HL-60 (cell line): Measurements from ENCODE around the gene APPL1.

Source experiments
- DNase-seq, 2 experiments: peaks; one replicate each; pipeline ENCODE4 v3.0.0-alpha.2; 2010 to 2020; ENCODE audit warnings: low read depth in 1 of 2, low spot score in 1 of 2
- H3K27ac ChIP-seq: fragments of 250-450 bp; sonication (Bioruptor Pico); replicated peaks from 2 replicates; pipeline ENCODE4 v1.5.1; 2020; ENCODE audit warnings: mild to moderate bottlenecking, moderate library complexity
- H3K27me3 ChIP-seq: fragments of 250-450 bp; sonication (Bioruptor Pico); 2 replicates; pipeline ENCODE4 v1.5.1; 2021; ENCODE audit warnings: mild to moderate bottlenecking, moderate library complexity; ENCODE audit not compliant: insufficient read depth, poor library complexity, severe bottlenecking
- H3K4me3 ChIP-seq: replicated peaks from 2 replicates; pipeline ENCODE4 v1.5.1; 2011; ENCODE audit warnings: mild to moderate bottlenecking, control low read depth, low read length; ENCODE audit not compliant: insufficient read depth
- GABPA ChIP-seq: IDR thresholded peaks from 2 replicates; pipeline ENCODE4 v1.6.1; 2012; ENCODE audit warnings: low read depth
- POLR2AphosphoS5 ChIP-seq: IDR thresholded peaks from 2 replicates; pipeline ENCODE4 v1.6.1; 2012; ENCODE audit warnings: low read depth
- SPI1 ChIP-seq: IDR thresholded peaks from 2 replicates; pipeline ENCODE4 v1.6.1; 2012; ENCODE audit warnings: low read depth, mild to moderate bottlenecking, borderline replicate concordance
- TF ChIP-seq, protein P1 (sequence below): IDR thresholded peaks from 2 replicates; pipeline ENCODE4 v1.6.1; 2012; ENCODE audit warnings: low read depth; ENCODE audit not compliant: insufficient replicate concordance
- TF ChIP-seq, protein P2 (sequence below): IDR thresholded peaks from one replicate; pipeline ENCODE4 v1.5.1; 2011; ENCODE audit warnings: low read length, control low read depth, inconsistent platforms; ENCODE audit not compliant: insufficient read depth

APPL1 gene

DNA sequence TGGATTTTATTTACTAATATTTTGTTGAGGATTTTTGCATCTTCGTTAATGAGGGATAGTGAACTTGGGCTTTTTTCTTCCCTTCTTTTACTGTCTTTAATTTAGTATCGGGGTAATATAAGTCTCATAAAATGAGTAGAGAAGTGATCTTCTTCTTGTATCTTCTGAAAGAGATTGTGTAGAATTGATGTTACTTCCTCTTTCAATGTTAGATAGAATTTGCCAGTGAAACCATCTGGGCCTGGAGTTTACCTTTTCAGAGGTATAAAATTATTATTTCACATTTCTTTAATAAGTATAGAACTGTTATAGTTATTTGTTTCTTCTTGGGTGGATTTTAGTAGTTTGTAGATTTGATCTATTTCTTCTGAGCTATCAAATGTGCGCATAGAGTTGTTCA is 35.5 kb upstream of the APPL1 start:
- Histone ChIP-seq H3K27me3 (no peaks in the 10 kb centered on the region), H3K4me3 (no peak overlapping the region), H3K27ac (no peak overlapping the region)
- DNase-seq = no peak
- TF ChIP-seq POLR2AphosphoS5 (no peak), SPI1 (no peak), GABPA (no peak)
- TF ChIP-seq, protein P1, sequence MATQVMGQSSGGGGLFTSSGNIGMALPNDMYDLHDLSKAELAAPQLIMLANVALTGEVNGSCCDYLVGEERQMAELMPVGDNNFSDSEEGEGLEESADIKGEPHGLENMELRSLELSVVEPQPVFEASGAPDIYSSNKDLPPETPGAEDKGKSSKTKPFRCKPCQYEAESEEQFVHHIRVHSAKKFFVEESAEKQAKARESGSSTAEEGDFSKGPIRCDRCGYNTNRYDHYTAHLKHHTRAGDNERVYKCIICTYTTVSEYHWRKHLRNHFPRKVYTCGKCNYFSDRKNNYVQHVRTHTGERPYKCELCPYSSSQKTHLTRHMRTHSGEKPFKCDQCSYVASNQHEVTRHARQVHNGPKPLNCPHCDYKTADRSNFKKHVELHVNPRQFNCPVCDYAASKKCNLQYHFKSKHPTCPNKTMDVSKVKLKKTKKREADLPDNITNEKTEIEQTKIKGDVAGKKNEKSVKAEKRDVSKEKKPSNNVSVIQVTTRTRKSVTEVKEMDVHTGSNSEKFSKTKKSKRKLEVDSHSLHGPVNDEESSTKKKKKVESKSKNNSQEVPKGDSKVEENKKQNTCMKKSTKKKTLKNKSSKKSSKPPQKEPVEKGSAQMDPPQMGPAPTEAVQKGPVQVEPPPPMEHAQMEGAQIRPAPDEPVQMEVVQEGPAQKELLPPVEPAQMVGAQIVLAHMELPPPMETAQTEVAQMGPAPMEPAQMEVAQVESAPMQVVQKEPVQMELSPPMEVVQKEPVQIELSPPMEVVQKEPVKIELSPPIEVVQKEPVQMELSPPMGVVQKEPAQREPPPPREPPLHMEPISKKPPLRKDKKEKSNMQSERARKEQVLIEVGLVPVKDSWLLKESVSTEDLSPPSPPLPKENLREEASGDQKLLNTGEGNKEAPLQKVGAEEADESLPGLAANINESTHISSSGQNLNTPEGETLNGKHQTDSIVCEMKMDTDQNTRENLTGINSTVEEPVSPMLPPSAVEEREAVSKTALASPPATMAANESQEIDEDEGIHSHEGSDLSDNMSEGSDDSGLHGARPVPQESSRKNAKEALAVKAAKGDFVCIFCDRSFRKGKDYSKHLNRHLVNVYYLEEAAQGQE = no peak
- TF ChIP-seq, protein P2, sequence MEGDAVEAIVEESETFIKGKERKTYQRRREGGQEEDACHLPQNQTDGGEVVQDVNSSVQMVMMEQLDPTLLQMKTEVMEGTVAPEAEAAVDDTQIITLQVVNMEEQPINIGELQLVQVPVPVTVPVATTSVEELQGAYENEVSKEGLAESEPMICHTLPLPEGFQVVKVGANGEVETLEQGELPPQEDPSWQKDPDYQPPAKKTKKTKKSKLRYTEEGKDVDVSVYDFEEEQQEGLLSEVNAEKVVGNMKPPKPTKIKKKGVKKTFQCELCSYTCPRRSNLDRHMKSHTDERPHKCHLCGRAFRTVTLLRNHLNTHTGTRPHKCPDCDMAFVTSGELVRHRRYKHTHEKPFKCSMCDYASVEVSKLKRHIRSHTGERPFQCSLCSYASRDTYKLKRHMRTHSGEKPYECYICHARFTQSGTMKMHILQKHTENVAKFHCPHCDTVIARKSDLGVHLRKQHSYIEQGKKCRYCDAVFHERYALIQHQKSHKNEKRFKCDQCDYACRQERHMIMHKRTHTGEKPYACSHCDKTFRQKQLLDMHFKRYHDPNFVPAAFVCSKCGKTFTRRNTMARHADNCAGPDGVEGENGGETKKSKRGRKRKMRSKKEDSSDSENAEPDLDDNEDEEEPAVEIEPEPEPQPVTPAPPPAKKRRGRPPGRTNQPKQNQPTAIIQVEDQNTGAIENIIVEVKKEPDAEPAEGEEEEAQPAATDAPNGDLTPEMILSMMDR = no peak

DNA sequence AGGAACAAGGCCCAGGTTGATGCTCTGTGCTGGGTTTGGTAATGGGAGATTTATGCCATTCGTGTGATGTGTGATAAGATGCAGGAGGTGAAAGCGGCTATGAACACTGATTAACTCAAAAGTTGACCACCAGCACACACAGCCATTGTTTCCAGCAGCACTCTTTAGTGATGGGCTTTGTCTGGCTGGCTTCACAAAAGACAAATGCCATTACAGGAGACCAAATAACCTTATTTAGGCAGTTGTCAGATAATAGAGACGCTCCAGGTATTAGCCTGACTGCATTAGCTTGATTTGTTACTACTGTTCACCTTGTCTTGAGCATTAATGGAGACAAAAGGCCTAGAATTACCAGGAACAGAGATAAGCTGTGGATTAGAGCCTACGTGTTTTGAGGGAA is 32.9 kb upstream of the APPL1 start:
- TF ChIP-seq SPI1 = no peak
- TF ChIP-seq, protein P2 = no peak
- no peak for TF ChIP-seq GABPA
- TF ChIP-seq, protein P1 = no peak
- TF ChIP-seq POLR2AphosphoS5 = no peak
- H3K27ac ChIP-seq = no peak overlapping the region
- no peaks in the 10 kb centered on the region for H3K27me3 ChIP-seq
- no peak overlapping the region for H3K4me3 ChIP-seq
- DNase-seq = no peak

DNA sequence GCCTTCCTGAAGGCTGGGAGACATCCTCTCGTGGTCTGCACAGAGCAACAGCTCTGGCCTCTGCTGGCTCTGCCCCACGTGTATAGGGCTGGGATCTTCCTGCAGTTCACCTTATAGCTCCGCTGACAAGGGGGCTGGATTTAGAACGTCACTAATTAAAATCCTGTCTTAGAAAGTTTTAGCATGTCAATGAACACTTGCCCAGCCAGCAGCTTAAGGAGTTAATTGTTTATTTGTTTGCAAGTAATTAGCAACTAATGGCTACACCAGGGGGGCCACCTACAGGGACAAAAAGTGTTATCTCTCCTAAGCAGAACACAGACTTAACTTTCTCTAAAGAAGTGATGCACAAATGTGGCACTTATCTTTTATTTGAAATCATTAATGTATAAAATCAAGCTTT is 27.6 kb upstream of the APPL1 start, which contains the start of gene HESX1:
Gene HESX1 (minus strand): TSS at position 84 of the 403 bp plus-strand sequence. CDS start 60 bp downstream, at position 24.
- H3K4me3 ChIP-seq = no peak within 1 kb of the TSS
- DNase-seq = no peak
- H3K27me3 ChIP-seq = no peaks in the 10 kb centered on the region
- H3K27ac ChIP-seq = no peak within 1 kb of the TSS
- TF ChIP-seq SPI1 (no peak), POLR2AphosphoS5 (no peak), GABPA (no peak)
- TF ChIP-seq, protein P1 = no peak
- TF ChIP-seq, protein P2 = no peak
